ENCODE data around the gene ANO4. TPM values are rescaled to one million over a fixed set of nuclear protein-coding genes. Genes with fewer than 3 reads are reported as not detected.

The ANO4 gene
- polyA plus RNA-seq, 1 donor (not counting 4 experiments of a cell fraction or from before 2014, with no cell fraction given): 18.1 TPM

DNA sequence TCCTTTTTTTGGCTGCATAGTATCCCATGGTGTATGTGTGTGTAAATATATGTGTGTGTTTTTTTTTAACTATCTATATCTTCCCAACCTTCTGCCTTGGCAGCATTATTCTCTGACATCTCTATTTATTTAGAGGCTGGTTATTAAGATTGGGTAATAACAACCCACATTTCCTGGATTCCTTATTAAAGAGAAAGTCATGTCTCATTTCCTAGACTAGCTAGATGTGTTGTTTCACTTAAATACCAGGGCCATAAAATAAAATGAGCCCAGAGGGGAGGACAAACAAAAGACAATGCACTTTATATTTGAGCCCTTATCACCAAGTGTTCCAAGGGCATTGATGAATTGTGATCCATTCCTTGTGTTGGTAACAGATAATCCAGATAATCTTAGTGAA lies 246.4 kb downstream of the ANO4 start:
- TF ChIP-seq EZH2 (IDR thresholded peaks at IDR 0.05; ENCODE audit: low read length): no peak
- TF ChIP-seq, protein P1, sequence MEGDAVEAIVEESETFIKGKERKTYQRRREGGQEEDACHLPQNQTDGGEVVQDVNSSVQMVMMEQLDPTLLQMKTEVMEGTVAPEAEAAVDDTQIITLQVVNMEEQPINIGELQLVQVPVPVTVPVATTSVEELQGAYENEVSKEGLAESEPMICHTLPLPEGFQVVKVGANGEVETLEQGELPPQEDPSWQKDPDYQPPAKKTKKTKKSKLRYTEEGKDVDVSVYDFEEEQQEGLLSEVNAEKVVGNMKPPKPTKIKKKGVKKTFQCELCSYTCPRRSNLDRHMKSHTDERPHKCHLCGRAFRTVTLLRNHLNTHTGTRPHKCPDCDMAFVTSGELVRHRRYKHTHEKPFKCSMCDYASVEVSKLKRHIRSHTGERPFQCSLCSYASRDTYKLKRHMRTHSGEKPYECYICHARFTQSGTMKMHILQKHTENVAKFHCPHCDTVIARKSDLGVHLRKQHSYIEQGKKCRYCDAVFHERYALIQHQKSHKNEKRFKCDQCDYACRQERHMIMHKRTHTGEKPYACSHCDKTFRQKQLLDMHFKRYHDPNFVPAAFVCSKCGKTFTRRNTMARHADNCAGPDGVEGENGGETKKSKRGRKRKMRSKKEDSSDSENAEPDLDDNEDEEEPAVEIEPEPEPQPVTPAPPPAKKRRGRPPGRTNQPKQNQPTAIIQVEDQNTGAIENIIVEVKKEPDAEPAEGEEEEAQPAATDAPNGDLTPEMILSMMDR (optimal IDR thresholded peaks at IDR 0.05 in 1 of 3, IDR thresholded peaks at IDR 0.05 in 1 of 3, conservative IDR thresholded peaks at IDR 0.05 in 1 of 3; ENCODE audit: extremely low read depth in 1 of 3, insufficient read depth in 2 of 3, low read length in 3 of 3): no peak
- no peak overlapping the region for H3K4me2 ChIP-seq (ENCODE audit: control insufficient read depth, extremely low read depth, insufficient read depth, low read depth, low read length)
- no peaks in the 10 kb centered on the region for H3K9me3 ChIP-seq (ENCODE audit: control insufficient read depth, low read depth, low read length)
- H3K27me3 ChIP-seq (ENCODE audit: control insufficient read depth, extremely low read depth, insufficient read depth, low read length): no peaks in the 10 kb centered on the region
- DNase-seq (ENCODE audit: low read depth, low spot score): no peak
- no peaks in the 10 kb centered on the region for H3K9me1 ChIP-seq (ENCODE audit: control insufficient read depth, extremely low read depth, insufficient read depth, low read length)
- no peak for FAIRE-seq
- no peak overlapping the region for H3K9ac ChIP-seq (ENCODE audit: control insufficient read depth, extremely low read depth, insufficient read depth, low read length)
- no peaks in the 10 kb centered on the region for H4K20me1 ChIP-seq (ENCODE audit: control insufficient read depth, extremely low read depth, insufficient read depth, low read length)
- dilution Hi-C loops (cut with MboI; ENCODE audit: extremely low pct_ligation_motif_present, low sequenced_read_pairs): no loop called here
- no peaks in the 10 kb centered on the region for H3K79me2 ChIP-seq (ENCODE audit: control insufficient read depth, insufficient read depth, low read length)
- no peaks in the 10 kb centered on the region for H3K4me1 ChIP-seq (ENCODE audit: control insufficient read depth, extremely low read depth, insufficient read depth, low read length)
- H3K27ac ChIP-seq (ENCODE audit: control insufficient read depth, insufficient read depth, low read length): no peak overlapping the region
- H3K36me3 ChIP-seq (ENCODE audit: control insufficient read depth in 2 of 2, extremely low read depth in 1 of 2, insufficient read depth in 2 of 2, low read length in 2 of 2): no peaks in the 10 kb centered on the region
- no peak overlapping the region for H2AFZ ChIP-seq (ENCODE audit: control insufficient read depth, low read length)
- no peak overlapping the region for H3K4me3 ChIP-seq (ENCODE audit: control insufficient read depth in 2 of 3, extremely low read depth in 1 of 3, insufficient read depth in 2 of 3, low read depth in 1 of 3, low read length in 3 of 3)

DNA sequence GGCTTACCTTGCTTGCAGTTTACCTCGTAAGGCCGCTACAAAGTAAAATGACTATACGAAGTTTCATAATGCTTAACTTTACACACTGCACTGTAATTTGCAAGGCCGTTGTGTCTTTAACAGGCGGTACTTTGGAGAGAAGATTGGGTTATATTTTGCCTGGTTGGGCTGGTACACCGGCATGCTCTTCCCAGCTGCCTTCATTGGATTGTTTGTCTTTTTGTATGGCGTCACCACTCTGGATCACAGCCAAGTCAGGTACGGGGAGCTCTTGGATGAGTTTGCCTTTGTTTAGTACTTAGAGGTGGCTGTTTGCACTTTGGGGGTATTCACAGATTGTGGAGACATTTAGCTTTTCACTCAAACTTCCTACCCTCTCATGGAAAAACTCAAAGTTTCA lies 247.6 kb downstream of the ANO4 start:
- Histone ChIP-seq H3K9me1 (ENCODE audit: control insufficient read depth, extremely low read depth, insufficient read depth, low read length) (no peaks in the 10 kb centered on the region), H3K4me3 (ENCODE audit: control insufficient read depth in 2 of 3, extremely low read depth in 1 of 3, insufficient read depth in 2 of 3, low read depth in 1 of 3, low read length in 3 of 3) (no peak overlapping the region), H2AFZ (ENCODE audit: control insufficient read depth, low read length) (no peak overlapping the region), H3K9ac (ENCODE audit: control insufficient read depth, extremely low read depth, insufficient read depth, low read length) (no peak overlapping the region), H3K79me2 (ENCODE audit: control insufficient read depth, insufficient read depth, low read length) (no peaks in the 10 kb centered on the region), H3K4me2 (ENCODE audit: control insufficient read depth, extremely low read depth, insufficient read depth, low read depth, low read length) (no peak overlapping the region), H3K9me3 (ENCODE audit: control insufficient read depth, low read depth, low read length) (no peaks in the 10 kb centered on the region), H3K27me3 (ENCODE audit: control insufficient read depth, extremely low read depth, insufficient read depth, low read length) (no peaks in the 10 kb centered on the region), H3K4me1 (ENCODE audit: control insufficient read depth, extremely low read depth, insufficient read depth, low read length) (no peaks in the 10 kb centered on the region), H3K36me3 (ENCODE audit: control insufficient read depth in 2 of 2, extremely low read depth in 1 of 2, insufficient read depth in 2 of 2, low read length in 2 of 2) (no peaks in the 10 kb centered on the region), H3K27ac (ENCODE audit: control insufficient read depth, insufficient read depth, low read length) (no peak overlapping the region), H4K20me1 (ENCODE audit: control insufficient read depth, extremely low read depth, insufficient read depth, low read length) (no peaks in the 10 kb centered on the region)
- FAIRE-seq (no peak), DNase-seq (ENCODE audit: low read depth, low spot score) (no peak)
- dilution Hi-C loops (cut with MboI; ENCODE audit: extremely low pct_ligation_motif_present, low sequenced_read_pairs): no loop called here
- TF ChIP-seq, protein P1 (optimal IDR thresholded peaks at IDR 0.05 in 1 of 3, IDR thresholded peaks at IDR 0.05 in 1 of 3, conservative IDR thresholded peaks at IDR 0.05 in 1 of 3; ENCODE audit: extremely low read depth in 1 of 3, insufficient read depth in 2 of 3, low read length in 3 of 3): no peak
- no peak for TF ChIP-seq EZH2 (IDR thresholded peaks at IDR 0.05; ENCODE audit: low read length)

Data from keratinocyte (primary cell).